H9 (cell line): ENCODE measurements around the gene MXD3. TPM values are rescaled to one million over a fixed set of nuclear protein-coding genes. Genes with fewer than 3 reads are reported as not detected.

Experiments used
- DNase-seq: peaks from one replicate; pipeline ENCODE4 v3.0.0-alpha.2; 2017
- H2AFZ ChIP-seq: one replicate; pipeline ENCODE4 v1.6.1; 2013; ENCODE audit warnings: mild to moderate bottlenecking, low read length, control low read depth, moderate library complexity
- H2AK5ac ChIP-seq: 2 replicates; pipeline ENCODE4 v1.6.1; 2013; ENCODE audit warnings: low read length, control low read depth, mixed read lengths; ENCODE audit not compliant: insufficient read length
- H2BK120ac ChIP-seq: one replicate; pipeline ENCODE4 v1.6.1; 2013; ENCODE audit warnings: low read depth, mild to moderate bottlenecking, low read length, control low read depth, inconsistent platforms; ENCODE audit not compliant: poor library complexity, severe bottlenecking
- H2BK12ac ChIP-seq: 2 replicates; pipeline ENCODE4 v1.6.1; 2013; ENCODE audit warnings: low read length, control low read depth, mixed read lengths, low read depth; ENCODE audit not compliant: insufficient read length
- H2BK15ac ChIP-seq: 2 replicates; pipeline ENCODE4 v1.6.1; 2013; ENCODE audit warnings: low read depth, low read length, control low read depth
- H2BK20ac ChIP-seq: one replicate; pipeline ENCODE4 v1.6.1; 2013; ENCODE audit warnings: low read depth, mild to moderate bottlenecking, low read length, control low read depth, inconsistent platforms; ENCODE audit not compliant: poor library complexity, severe bottlenecking
- H2BK5ac ChIP-seq: 2 replicates; pipeline ENCODE4 v1.6.1; 2013; ENCODE audit warnings: low read length, control low read depth, mixed read lengths; ENCODE audit not compliant: insufficient read length
- H3K14ac ChIP-seq: 2 replicates; pipeline ENCODE4 v1.6.1; 2013; ENCODE audit warnings: low read length, control low read depth; ENCODE audit not compliant: insufficient read depth
- H3K18ac ChIP-seq: 2 replicates; pipeline ENCODE4 v1.6.1; 2013; ENCODE audit warnings: low read depth, mild to moderate bottlenecking, mixed read lengths, low read length, control low read depth; ENCODE audit not compliant: insufficient read length
- H3K23ac ChIP-seq: 2 replicates; pipeline ENCODE4 v1.6.1; 2013; ENCODE audit warnings: low read length, control low read depth, mixed read lengths, low read depth; ENCODE audit not compliant: insufficient read length
- H3K23me2 ChIP-seq: 2 replicates; pipeline ENCODE4 v1.6.1; 2013; ENCODE audit warnings: low read depth, mild to moderate bottlenecking, mixed read lengths, low read length, control low read depth; ENCODE audit not compliant: insufficient read length, poor library complexity, severe bottlenecking
- H3K27ac ChIP-seq: 2 replicates; pipeline ENCODE4 v1.5.1; 2013; ENCODE audit warnings: low read length, control low read depth, mixed read lengths, low read depth; ENCODE audit not compliant: insufficient read length
- H3K27me3 ChIP-seq: 2 replicates; pipeline ENCODE4 v1.6.1; 2013; ENCODE audit warnings: low read length, control low read depth, inconsistent platforms; ENCODE audit not compliant: insufficient read depth
- H3K4ac ChIP-seq: 2 replicates; pipeline ENCODE4 v1.6.1; 2013; ENCODE audit warnings: low read depth, mild to moderate bottlenecking, control low read depth, inconsistent platforms, low read length, moderate library complexity
- H3K4me1 ChIP-seq: 2 replicates; pipeline ENCODE4 v1.6.1; 2013; ENCODE audit warnings: low read length, control low read depth, inconsistent platforms; ENCODE audit not compliant: insufficient read depth
- H3K4me2 ChIP-seq: 2 replicates; pipeline ENCODE4 v1.6.1; 2013; ENCODE audit warnings: low read length, control low read depth, mixed read lengths; ENCODE audit not compliant: insufficient read length, insufficient read depth
- H3K56ac ChIP-seq: 2 replicates; pipeline ENCODE4 v1.6.1; 2013; ENCODE audit warnings: low read depth, mild to moderate bottlenecking, mixed read lengths, low read length, control low read depth; ENCODE audit not compliant: insufficient read length
- H3K79me1 ChIP-seq: 2 replicates; pipeline ENCODE4 v1.6.1; 2013; ENCODE audit warnings: low read depth, mild to moderate bottlenecking, moderate library complexity, low read length, control low read depth, inconsistent platforms; ENCODE audit not compliant: insufficient read depth, poor library complexity, severe bottlenecking
- H3K79me2 ChIP-seq: 2 replicates; pipeline ENCODE4 v1.6.1; 2013; ENCODE audit warnings: low read length, control low read depth, inconsistent platforms; ENCODE audit not compliant: insufficient read depth
- H3K9ac ChIP-seq: 2 replicates; pipeline ENCODE4 v1.6.1; 2013; ENCODE audit warnings: low read length, control low read depth, mixed read lengths; ENCODE audit not compliant: insufficient read length; ENCODE audit errors: extremely low read depth
- H3K9me3 ChIP-seq: one replicate; pipeline ENCODE4 v1.6.1; 2013; ENCODE audit warnings: low read depth, low read length, inconsistent platforms; ENCODE audit not compliant: control insufficient read depth
- H3T11ph ChIP-seq: one replicate; pipeline ENCODE4 v1.6.1; 2013; ENCODE audit warnings: mild to moderate bottlenecking, low read length, control low read depth, inconsistent platforms
- H4K20me1 ChIP-seq: one replicate; pipeline ENCODE4 v1.6.1; 2013; ENCODE audit not compliant: control insufficient read depth, insufficient read length, insufficient read depth
- H4K5ac ChIP-seq: 2 replicates; pipeline ENCODE4 v1.6.1; 2013; ENCODE audit warnings: low read depth, mild to moderate bottlenecking, mixed read lengths, low read length, control low read depth; ENCODE audit not compliant: insufficient read length
- H4K8ac ChIP-seq: replicated peaks from 2 replicates; pipeline ENCODE4 v1.6.1; 2013; ENCODE audit warnings: low read length, control low read depth, mixed read lengths, low read depth; ENCODE audit not compliant: insufficient read length
- H4K91ac ChIP-seq: 2 replicates; pipeline ENCODE4 v1.6.1; 2013; ENCODE audit warnings: low read depth, mild to moderate bottlenecking, moderate library complexity, mixed read lengths, low read length, control low read depth; ENCODE audit not compliant: insufficient read length
- H3K27ac Mint-ChIP-seq, 3 experiments: 2 replicates in 2 of 3; 3 replicates in 1 of 3; pipeline ENCODE4 v1.8.0; 2020 to 2021; ENCODE audit warnings: mixed read lengths in 3 of 3, mild to moderate bottlenecking in 1 of 3, moderate library complexity in 1 of 3
- H3K27me3 Mint-ChIP-seq: 2 replicates; pipeline ENCODE4 v1.8.0; 2021; ENCODE audit warnings: low read depth, mild to moderate bottlenecking, moderate library complexity, mixed read lengths
- H3K36me3 Mint-ChIP-seq, 3 experiments: 2 replicates in 2 of 3; 3 replicates in 1 of 3; pipeline ENCODE4 v1.8.0; 2020 to 2021; ENCODE audit warnings: low read depth in 3 of 3, mixed read lengths in 3 of 3; ENCODE audit not compliant: insufficient read depth in 1 of 3
- H3K4me1 Mint-ChIP-seq, 2 experiments: 2 replicates each; pipeline ENCODE4 v1.8.0; 2020; ENCODE audit warnings: mixed read lengths in 2 of 2
- H3K4me3 Mint-ChIP-seq, 2 experiments: 2 replicates in 1 of 2; 3 replicates in 1 of 2; pipeline ENCODE4 v1.8.0; 2020 to 2021; ENCODE audit warnings: mild to moderate bottlenecking in 2 of 2, mixed read lengths in 2 of 2, moderate library complexity in 1 of 2
- H3K9me3 Mint-ChIP-seq, 2 experiments: 2 replicates in 1 of 2; 3 replicates in 1 of 2; pipeline ENCODE4 v1.8.0; 2020; ENCODE audit warnings: mild to moderate bottlenecking in 2 of 2, mixed read lengths in 2 of 2, moderate library complexity in 1 of 2
- CTCF ChIP-seq: fragments of 200-600 bp; sonication (generic); conservative IDR thresholded peaks from 3 replicates; pipeline ENCODE4 v1.8.0; 2021; ENCODE audit warnings: antibody characterized with exemption, mild to moderate bottlenecking
- WGBS: extraction: QIAGEN DNeasy Blood & Tissue Kit; methylation state at CpG from one replicate; pipeline ENCODE4 v1.1.7; 2013; ENCODE audit warnings: missing lambda C conversion rate, low lambda C conversion rate, mixed read lengths; ENCODE audit not compliant: insufficient read length; ENCODE audit errors: extremely low coverage; 5-methylcytosine and 5-hydroxymethylcytosine counted together
- total RNA-seq: library from RNA; stranded (reverse); gene quantifications from 2 replicates; pipeline ENCODE4 v1.2.1, GENCODE V29; 2021

Gene MXD3
- total RNA-seq, 1 experiment from 2014 or later = 9.8 TPM

- H3K4me2 ChIP-seq = no peak overlapping the region
- peaks cover 42 to 64% of the 10 kb centered on the region in 2 experiments for H3K4me1 Mint-ChIP-seq
Measured at GRCh38 chr5:177300951-177301350, 10.7 kb downstream of the MXD3 start.

More at GRCh38 chr5:177300951-177301350, 10.7 kb downstream of the MXD3 start:
- peaks cover 9% of the 10 kb centered on the region; the same call in 1 of the 2 replicates for H3K79me2 ChIP-seq
- DNase-seq = no peak
- no peak for TF ChIP-seq CTCF
- Mint-ChIP-seq H3K27me3 (peaks cover 1% of the 10 kb centered on the region; the same call in 1 of the 2 replicates), H3K9me3 (no peaks in the 10 kb centered on the region), H3K36me3 (peaks cover 21 to 56% (median 27%) of the 10 kb centered on the region in 3 experiments), H3K27ac (peak overlapping the region in 2 of 3 experiments; percentile 68 to 99; a peak in 4 of 7 replicates), H3K4me3 (no peak overlapping the region)
- H2AFZ ChIP-seq = no peak overlapping the region
- H3K4ac ChIP-seq = no peak overlapping the region
- H3K4me1 ChIP-seq = no peaks in the 10 kb centered on the region
- H3K9me3 ChIP-seq = no peaks in the 10 kb centered on the region
- no peak overlapping the region for H2AK5ac ChIP-seq
- no peaks in the 10 kb centered on the region for H4K20me1 ChIP-seq
- H4K91ac ChIP-seq = no peak overlapping the region
- no peak overlapping the region for H3K9ac ChIP-seq
- no peak overlapping the region for H2BK20ac ChIP-seq
- H3K23me2 ChIP-seq = peaks cover 13% of the 10 kb centered on the region
- no peak overlapping the region for H3T11ph ChIP-seq
- H4K5ac ChIP-seq = no peak overlapping the region
- H2BK120ac ChIP-seq = no peak overlapping the region
- no peak overlapping the region for H3K27ac ChIP-seq
- no CpG with 5 or more reads among the region's 2 CpGs for WGBS
- H3K14ac ChIP-seq = no peak overlapping the region
- no peak overlapping the region for H4K8ac ChIP-seq
- H2BK12ac ChIP-seq = no peak overlapping the region
- H2BK15ac ChIP-seq = no peak overlapping the region
- no peak overlapping the region for H2BK5ac ChIP-seq
- H3K79me1 ChIP-seq = no peaks in the 10 kb centered on the region
- H3K27me3 ChIP-seq = no peaks in the 10 kb centered on the region
- no peak overlapping the region for H3K56ac ChIP-seq
- H3K18ac ChIP-seq = no peak overlapping the region
- H3K23ac ChIP-seq = no peak overlapping the region
